Measurements from ENCODE around the gene POLA2.
"Not testable (repeated sequence)": the region's sequence is repeated elsewhere in the genome, so short reads cannot be mapped to it uniquely, and the experiment has no call there.

Gene POLA2

DNA sequence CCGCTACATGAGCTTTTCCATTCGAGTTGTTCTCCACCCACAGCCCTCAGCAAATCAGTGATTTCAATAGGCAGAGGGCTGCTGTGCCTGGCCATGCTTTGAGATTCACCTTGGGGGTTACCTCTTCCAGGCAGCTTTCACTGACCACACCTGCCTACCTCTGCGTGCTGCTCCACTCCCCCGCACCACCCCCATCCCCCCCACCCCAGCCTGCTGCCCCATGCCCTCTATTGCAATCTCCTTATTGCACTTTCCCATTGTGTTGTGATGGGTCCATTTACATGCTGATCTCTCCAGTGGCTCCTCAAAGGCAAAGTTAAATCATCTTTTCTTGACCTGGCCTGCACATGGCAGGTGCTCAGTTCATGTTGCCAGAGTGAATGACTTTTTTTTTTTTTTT is 18.0 kb upstream of the POLA2 start:
- DNase-seq, result no peak

DNA sequence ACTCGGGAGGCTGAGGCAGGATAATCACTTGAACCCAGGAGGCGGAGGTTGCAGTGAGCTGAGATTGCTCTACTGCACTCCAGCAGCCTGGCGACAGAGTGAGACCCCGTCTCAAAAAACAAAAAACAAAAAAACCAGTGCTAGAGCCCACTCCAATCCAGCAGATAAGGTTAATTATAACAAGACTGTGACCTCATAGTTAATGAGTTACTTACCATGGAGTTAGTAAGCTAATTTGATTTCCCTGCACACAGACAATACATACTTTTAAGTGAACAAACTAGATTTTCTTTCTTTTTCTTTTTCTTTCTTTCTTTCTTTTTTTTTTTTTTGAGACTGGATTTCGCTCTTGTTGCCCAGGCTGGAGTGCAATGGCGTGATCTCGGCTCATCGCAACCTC is 16.7 kb upstream of the POLA2 start:
- not testable (repeated sequence) for DNase-seq

DNA sequence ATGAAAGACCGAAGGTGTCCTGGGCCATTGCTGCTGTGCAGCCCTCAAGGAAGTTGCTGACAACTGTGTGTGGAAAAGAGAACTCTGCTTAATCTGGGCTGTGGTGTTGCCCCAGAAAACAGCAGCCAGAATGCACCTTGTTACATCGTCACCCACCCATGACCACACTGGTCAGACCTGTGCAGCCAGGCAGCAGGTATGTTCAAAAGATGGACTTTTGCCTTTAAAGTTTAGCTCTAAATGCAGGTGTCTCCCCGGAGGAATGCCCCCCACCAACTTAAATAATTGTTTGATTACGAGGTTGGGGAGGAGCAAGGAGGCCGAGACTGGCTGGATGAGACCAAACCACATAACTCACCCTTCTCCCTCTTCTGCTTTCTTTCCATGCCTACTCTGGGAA is 15.3 kb upstream of the POLA2 start:
- no peak for DNase-seq

DNA sequence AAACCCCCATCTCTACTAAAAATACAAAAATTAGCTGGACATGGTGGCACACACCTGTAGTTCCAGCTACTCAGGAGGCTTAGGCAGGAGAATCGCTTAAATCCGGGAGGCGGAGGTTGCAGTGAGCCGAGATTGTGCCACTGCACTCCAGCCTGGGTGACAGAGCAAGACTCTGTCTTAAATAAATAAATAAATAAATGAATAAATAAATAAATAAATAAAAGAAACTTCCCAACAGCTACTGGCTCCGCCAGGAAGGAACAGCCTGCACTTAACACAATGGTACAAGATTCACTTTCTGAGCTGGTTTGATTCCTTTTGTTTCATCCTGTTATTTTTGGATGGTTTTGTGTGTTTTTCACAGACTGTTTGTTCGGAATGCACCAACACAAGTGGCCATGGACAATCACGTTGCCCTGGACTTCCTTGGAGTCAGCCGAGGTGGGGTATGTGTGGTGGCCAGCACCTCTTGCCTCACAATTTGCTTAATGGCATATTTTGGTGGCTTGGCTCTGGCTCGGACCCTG is 13.5 kb upstream of the POLA2 start:
- DNase-seq, result not testable (repeated sequence)

DNA sequence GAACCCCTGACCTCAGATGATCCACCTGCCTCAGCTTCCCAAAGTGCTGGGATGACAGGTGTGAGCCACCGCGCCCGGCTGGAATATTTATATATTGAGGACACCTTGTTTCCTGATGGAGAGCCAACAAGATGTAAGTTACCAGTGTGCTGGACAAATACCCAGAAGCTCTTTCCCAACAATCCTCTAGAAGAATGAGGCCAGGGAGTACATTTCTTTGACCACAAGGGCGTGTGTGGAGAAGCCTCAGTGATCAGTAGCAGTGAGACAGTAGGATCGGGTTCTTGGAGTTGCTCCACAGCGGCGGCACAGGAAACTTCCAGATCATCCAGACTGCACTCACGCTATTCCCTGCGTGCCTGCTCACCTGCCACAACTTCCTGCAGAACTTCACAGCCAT is 10.3 kb upstream of the POLA2 start:
- DNase-seq, result no peak

DNA sequence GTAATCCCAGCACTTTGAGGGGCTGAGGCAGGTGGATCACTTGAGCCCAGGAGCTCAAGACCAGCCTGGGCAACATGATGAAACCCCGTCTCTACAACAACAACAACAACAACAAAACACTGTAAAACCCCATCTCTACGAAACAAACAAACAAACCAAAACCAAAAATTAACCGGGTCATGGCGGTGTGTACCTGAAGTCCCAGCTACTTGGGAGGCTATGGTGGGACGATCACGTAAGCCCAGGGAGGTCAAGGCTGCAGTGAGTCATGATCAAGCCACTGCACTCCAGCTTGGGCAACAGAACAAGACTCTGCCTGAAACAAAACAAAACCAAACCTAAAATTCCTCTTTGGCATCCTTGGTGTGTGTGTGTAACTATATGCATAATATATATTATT is 7.0 kb upstream of the POLA2 start:
- no peak for DNase-seq

DNA sequence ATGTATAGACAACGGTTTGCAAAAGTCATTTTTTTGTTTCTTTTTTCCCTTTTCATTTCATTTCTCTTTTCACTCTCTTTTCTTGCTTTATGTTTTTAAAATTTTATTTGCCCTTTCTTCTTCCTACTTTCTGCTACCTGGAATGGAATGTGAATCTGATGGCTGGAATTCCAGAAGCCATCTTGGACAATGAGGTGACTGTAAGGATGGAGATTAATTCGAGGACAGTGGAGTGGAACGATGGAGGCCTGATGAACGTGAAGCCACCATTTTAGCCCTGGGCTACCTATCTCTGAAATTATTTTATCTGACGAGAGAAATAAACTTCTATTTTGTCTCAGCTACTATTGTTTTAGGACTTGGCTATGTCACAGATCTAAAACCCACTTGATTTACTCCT is 2.8 kb upstream of the POLA2 start:
- no peak for DNase-seq

DNA sequence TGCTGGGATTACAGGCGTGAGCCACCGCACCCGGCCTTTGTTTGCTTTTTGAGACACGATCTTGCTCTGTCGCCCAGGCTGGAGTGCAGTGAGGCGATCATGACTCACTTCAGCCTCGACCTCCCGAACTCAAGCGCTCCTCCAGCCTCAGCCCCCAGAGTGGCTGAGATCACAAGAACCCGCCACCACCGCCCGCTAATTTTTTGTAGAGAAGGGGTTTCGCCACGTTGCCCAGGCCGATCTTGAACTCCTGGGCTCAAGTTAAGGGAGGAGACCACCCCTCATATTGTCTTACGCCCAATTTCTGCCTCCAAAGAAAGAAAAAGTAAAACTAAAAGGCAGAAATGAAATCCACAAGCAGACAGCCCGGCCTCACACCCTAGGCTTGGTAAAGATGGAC is 1.5 kb upstream of the POLA2 start:
- no peak for DNase-seq

DNA sequence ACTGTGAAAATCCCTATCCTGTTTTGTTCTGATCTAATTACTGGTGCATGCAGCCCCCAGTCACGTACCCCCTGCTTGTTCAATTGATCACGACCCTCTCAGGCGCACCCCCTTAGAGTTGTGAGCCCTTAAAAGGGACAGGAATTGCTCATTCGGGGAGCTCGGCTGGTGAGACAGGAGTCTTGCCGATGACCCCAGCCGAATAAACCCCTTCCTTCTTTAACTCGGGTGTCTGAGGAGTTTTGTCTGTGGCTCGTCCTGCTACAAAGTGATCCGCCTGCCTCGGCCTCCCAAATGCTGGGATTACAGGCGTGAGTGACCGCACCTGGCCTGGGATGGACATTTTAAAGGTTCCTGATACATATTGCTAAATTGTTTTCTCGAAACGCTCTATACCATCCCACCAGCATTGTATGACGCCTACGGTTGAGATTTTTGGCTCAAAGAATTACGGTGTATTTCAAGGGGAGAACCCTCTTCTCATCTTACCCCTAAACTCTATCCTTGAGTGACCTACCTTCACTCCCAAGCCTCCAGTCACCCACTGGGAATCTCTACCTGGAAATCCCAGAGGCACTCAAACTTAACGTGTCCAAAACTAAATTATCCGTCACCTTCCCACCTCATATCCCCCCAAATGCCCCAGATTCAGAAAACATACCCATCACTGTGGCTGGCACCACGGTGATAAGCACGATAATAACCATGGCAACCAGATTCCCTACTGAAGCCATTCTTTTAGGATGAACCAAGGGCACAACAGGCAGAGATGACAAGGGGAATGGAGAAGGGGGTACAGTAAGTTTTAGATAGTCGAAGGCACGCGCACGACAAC is 789 bp upstream of the POLA2 start:
- no peak for DNase-seq

DNA sequence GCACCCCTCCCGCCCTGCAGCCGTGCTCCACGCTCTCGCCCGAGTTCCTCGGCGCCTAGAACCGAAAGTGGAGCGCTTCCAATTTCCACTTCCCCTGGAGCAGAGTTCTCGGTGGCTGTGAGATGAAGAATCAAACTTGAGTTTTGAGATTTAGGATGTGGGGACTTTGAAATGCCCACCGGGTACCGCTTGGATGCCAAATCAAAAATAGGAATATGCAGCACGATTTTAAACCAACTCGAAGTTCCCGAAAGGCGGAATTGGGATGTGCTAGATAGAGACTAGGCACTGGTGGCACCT is 569 bp downstream of the POLA2 start:
- peak; percentile 63 for DNase-seq

DNA sequence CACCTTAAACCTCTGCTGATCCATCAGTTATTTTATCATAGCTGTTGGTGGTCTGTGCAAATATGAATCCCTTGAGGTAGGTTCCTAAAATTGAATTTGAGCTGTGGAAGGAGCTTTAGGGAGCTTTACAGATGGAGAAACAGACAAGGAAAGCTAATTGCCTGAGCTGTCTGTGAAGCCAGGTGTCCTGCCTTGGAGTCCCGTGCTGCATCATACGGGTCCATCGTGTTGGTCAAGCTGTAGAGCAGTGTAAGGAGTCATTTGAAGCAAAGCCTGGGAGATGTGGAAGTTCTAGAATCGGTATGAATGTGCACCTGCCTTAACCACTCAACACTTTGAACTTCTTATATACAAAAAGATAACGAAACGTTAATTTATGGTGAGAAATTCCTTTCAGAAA is 1.0 kb downstream of the POLA2 start:
- DNase-seq, result peak; percentile 20

DNA sequence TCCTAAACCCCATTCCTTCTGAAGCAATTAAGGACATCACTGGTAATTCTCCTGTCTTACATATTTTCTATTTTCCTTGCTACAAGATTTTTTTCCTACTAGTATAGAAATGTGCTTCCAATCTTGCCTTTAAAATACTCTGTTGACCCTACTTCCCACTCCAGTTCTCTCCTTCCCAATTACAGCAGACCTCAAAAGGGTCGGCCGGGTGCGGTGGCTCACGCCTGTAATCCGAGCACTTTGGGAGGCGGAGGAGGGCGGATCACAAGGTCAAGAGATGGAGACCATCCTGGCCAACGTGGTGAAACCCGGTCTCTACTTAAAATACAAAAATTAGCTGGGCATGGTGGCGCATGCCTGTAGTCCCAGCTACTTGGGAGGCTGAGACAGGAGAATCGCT is 3.0 kb downstream of the POLA2 start:
- DNase-seq, result not testable (repeated sequence)

DNA sequence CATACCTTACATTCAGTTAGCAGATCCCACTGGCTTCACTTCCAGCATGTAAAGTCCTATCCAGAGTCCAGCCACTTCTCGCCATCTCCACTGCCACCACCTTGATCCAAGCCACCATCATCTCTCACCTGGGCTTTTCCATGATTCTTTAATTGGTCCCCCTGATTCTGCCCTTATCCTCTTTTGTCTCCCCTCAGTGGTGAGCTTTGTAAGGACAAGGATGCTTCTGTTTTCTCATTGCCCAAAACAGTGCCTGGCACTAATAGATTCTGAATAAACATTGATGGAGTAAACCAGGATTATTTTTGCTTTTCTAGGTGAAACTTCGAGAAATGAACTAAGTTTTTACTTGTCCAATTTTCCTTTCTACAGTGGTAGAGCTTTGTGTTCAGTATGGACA is 4.4 kb downstream of the POLA2 start:
- DNase-seq, result no peak

DNA sequence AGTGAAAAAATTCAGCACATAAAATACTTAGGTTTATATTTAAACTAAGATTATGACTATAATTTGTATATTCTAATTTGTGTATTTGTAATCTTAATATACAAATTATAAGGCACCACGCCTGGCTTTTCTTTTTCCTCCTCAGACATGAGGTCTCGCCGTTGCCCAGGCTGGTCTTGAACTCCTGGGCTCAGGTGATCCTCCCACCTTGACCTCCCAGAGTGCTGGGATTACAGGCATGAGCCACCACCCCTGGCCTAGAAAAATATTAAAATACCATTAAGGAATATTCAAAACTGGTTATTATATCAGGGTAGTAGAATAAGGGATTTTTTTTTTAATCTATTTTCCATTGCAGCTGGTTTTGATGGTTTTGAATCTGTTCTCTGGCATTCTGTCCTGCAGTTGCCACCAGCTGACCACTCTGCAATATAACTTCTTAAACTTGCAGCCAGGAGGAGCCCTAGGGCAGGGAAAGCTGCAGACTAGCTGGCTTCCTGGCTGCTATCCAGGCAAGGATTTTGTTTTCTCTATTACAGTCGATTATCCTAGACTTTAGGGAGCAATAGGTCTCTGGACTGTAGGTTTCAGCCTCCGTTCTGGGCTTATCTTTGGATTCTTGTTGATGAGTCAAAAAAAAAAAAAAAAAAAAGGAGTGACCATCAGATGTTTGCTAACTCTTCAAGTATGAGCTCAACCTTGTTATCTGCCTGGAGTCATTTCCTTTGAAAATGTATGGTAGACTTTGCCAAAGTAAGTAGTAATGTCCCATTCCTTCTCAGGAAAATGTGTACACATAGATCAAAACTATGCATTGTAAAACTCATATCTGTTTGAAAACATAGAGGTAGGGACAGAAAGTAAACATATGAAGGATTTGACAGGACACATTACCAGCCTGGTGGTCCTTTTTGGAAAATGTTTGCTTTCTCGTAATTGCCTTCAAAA is 13.2 kb downstream of the POLA2 start:
- DNase-seq, result peak; percentile 34

DNA sequence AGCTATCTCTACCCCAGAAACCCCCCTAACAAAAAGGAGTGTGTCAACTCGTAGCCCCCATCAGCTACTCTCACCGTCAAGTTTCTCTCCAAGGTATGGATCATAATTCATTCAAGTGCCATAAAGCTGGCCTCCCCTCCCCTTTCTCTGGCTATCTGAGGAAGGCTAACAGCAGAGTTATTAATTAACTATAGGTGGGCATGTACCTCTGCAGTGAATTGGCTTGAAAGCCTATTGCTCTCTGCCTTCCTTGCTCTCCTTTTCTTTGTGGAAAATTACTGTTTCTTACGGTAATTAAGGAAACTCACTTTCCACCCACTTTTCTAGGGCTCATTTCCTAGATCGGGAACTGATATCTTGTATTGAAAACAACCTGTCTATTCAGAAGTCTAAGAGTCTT is 14.1 kb downstream of the POLA2 start:
- DNase-seq, result no peak

DNA sequence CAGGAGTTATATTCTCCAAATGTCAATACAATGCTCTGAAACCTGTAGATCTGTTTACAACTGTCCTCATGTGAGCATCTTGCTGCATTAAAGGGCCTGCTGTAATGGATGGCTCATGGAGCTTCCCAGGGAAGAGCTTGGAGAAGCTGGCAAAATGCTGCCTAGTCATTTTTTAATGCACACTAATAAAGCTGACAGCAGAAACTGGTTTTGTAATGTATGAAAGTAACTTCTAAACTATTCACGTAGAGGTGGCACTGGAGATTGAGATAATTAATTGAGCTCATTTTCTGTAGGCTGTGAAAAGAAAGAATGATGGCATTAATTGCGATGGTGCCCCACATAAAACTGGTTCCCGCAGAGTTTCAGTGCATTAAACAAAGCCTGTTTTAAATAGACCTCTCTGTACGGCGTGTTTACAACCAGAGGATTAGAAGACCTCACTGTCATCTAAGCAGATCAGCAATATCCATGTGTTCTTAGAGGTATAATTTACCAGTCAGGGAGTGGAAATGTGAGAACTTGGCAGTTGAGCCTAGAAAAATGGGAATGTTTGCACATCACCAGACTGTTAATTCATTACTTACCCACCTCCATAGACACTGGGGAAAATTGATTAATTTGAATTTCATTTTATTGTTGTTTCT is 16.0 kb downstream of the POLA2 start:
- no peak for DNase-seq

DNA sequence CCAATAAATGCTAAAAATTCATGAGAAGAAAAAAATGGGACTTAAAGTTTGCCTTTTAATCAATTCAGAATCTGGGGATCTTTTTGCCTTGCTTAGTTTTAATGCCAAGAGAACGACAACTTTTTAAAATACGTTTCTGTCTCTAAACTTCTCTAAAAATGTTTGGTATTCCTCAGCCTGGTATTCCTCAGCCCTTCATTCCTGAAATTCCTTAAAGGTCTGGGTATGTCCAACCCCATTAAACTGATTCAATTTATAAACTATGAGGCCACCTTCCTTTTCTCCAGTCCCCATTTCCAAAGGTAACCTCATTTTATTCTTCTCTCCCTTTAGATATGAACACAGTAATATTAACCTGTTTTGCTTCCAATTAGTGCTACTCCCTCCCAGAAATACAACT is 16.6 kb downstream of the POLA2 start:
- DNase-seq, result no peak

DNA sequence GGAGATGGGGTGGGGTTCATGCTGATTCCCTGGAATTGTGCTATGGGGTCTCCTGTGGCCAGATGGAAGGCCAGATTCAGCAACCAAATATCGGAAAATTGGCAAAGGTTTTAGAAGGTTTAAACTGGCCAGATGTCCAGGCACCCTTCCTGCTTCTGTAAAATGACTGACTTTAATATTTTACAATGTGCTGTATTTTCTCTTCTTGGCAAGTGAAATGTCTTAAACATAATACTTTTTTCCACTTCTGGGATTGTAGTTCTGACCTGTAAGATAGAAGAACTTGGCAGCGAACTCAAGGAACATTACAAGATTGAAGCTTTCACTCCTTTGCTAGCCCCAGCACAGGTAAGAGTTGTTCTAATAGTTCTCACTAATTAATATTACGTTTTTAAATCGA is 17.5 kb downstream of the POLA2 start:
- no peak for DNase-seq

DNA sequence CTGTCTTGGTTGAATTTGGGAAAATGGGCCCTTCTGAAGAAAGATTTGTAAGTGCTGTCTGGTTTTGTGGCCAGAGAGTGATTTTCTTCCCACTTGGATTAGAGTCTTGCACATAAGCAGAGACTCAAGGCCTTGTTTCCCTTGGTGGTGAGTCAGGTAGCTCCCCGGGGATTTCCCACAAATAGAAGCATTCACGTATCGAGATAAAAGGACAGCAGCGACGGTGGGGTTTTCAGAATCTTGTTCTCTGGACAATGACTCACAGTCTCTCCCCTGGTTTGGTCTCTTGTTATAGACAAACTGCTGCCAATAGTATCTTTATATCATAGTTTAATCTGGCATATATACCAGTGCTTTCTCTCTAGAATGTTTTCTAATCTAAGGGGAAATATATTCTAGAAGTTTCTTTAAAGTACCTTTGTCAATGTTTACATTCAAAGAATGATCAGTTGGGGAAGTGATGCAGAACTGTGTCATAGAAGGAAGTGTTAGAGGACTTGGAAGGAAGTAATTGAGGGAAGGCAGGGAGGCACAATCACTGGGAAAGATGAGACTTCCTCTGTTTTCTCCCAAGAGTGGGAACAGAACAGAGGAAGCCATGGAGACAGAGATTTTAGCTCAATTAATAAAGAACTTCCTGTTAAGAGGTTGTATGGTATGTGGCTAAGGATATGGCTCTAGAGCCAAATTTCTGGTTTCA is 18.1 kb downstream of the POLA2 start:
- DNase-seq, result peak; percentile 78

DNA sequence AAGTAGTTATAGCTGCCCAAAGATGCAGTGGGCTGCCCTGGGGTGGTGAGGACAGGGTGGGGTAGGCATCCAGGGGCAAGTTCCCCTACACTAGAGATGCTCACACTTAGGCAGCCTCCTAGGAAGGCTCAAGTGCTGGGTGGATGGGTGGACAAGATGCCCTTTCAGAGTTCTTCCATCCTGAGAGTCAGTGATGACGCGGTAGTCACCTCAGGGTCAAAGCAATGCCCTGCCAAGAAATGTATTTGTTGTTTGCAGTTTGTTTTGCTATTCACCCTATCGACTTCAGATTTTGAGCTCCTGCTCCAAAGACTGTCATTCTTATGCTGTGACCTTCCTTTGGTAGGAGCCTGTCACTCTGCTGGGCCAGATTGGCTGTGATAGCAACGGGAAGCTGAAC is 18.9 kb downstream of the POLA2 start:
- DNase-seq, result no peak

DNA sequence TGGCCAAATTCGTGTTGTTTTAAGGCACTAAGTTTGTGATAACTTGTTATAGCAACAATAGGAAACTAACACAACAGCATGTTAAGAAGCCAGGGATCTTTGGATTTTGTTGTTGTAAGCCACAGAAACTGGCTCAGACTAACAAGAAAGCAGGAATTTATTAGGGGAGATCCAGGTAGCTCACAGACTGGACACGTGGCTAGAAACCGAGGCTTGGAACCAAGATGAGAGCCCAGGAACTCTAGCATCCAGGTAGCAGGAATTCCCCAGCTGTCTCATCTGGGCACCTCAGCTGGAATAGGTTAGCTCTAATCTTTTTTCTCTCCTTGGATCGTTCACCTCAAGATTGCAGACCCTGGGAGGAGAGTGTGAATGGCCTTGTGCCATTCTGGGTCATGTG is 24.9 kb downstream of the POLA2 start:
- no peak for DNase-seq

DNA sequence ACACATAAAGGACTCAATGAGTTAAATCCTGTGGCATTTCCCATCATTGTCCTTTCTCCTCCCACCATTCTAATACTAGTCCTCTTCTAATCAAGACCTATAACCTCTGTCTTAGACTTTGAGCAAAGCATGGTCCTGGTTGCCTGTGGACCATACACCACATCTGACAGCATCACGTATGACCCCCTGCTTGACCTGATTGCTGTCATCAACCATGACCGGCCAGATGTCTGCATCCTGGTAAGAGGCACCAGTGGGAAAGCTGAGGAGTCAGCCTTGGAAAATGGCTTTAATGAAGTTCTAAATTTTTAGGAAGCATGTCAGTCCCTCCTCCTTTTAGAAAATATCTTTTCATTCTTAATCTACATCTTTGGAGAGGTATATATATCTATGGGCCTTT is 25.8 kb downstream of the POLA2 start:
- DNase-seq, result no peak
